HepG2 (cell line): Measurements from ENCODE around the gene CELF5. TPM values are rescaled to one million over a fixed set of nuclear protein-coding genes. Genes with fewer than 3 reads are reported as not detected.

Experiments used
- CHCHD3 ChIP-seq: sonication (generic); formaldehyde crosslinking; IDR thresholded peaks from 2 replicates; pipeline ENCODE4 v1.8.0; 2022; ENCODE audit warnings: mild to moderate bottlenecking, missing genetic modification reagents, moderate library complexity
- IKZF4 ChIP-seq: sonication (generic); formaldehyde crosslinking; IDR thresholded peaks from 2 replicates; pipeline ENCODE4 v1.5.1; 2020; ENCODE audit warnings: borderline replicate concordance, mild to moderate bottlenecking, low read depth, missing genetic modification reagents; ENCODE audit errors: not compliant biosample characterization
- KLF6 ChIP-seq: IDR thresholded peaks from 2 replicates; pipeline ENCODE4 v1.8.0; 2016; ENCODE audit warnings: missing biosample characterization, missing genetic modification reagents
- KLF9 ChIP-seq: IDR thresholded peaks from 2 replicates; pipeline ENCODE4 v1.6.1; 2016; ENCODE audit warnings: low read depth
- SALL1 ChIP-seq: sonication (generic); formaldehyde crosslinking; IDR thresholded peaks from 2 replicates; pipeline ENCODE4 v1.8.0; 2022; ENCODE audit warnings: mild to moderate bottlenecking, missing genetic modification reagents
- SKI ChIP-seq: fragments of 450-650 bp; IDR thresholded peaks from one replicate; pipeline ENCODE4 v1.6.1; 2018; ENCODE audit warnings: mild to moderate bottlenecking; ENCODE audit not compliant: partially characterized antibody
- ZFP62 ChIP-seq: sonication (generic); formaldehyde crosslinking; IDR thresholded peaks from 2 replicates; pipeline ENCODE4 v1.4.0; 2020; ENCODE audit warnings: missing genetic modification reagents
- polyA plus RNA-seq, 8 experiments: library from polyadenylated mRNA; depleted of rRNA in 3 of 8; stranded (reverse) in 7 of 8; unstranded in 1 of 8; fragments of >200 nt; fragmentation: Illumina TruSeq in 4 of 8; extraction: Trizol in 4 of 8; gene quantifications; 2 replicates each; pipeline versions ENCODE4 v1.2.1 to v1.2.3, GENCODE V29; 2011 to 2016; ENCODE audit warnings: low read depth in 4 of 8, missing spikeins in 1 of 8, mixed read lengths in 1 of 8; ENCODE audit not compliant: insufficient read depth in 1 of 8
- total RNA-seq, 5 experiments: library from RNA; depleted of rRNA; stranded (reverse); fragments of >200 nt; fragmentation: Illumina TruSeq; extraction: Trizol; gene quantifications; 2 replicates each; pipeline ENCODE4 v1.2.3, GENCODE V29; 2016; ENCODE audit warnings: low read depth in 1 of 5
- TF ChIP-seq, protein P1 (sequence below): sonication (generic); formaldehyde crosslinking; IDR thresholded peaks from 2 replicates; pipeline ENCODE4 v1.8.0; 2022; ENCODE audit warnings: low read depth, missing genetic modification reagents
- TF ChIP-seq, protein P2 (sequence below): sonication (generic); formaldehyde crosslinking; IDR thresholded peaks from one replicate; pipeline ENCODE4 v1.5.1; 2020; ENCODE audit warnings: mild to moderate bottlenecking, missing genetic modification reagents; ENCODE audit errors: not compliant biosample characterization
- TF ChIP-seq, protein P3 (sequence below): sonication (generic); formaldehyde crosslinking; conservative IDR thresholded peaks from 2 replicates; pipeline ENCODE4 v1.4.0; 2020; ENCODE audit warnings: mild to moderate bottlenecking, missing genetic modification reagents, moderate library complexity
- TF ChIP-seq, protein P4 (sequence below): sonication (generic); formaldehyde crosslinking; IDR thresholded peaks from 2 replicates; pipeline ENCODE4 v1.5.0; 2020; ENCODE audit warnings: missing genetic modification reagents
- TF ChIP-seq, protein P5 (sequence below): sonication (generic); formaldehyde crosslinking; IDR thresholded peaks from 2 replicates; pipeline ENCODE4 v1.4.0; 2020; ENCODE audit warnings: missing genetic modification reagents

The CELF5 gene
- total and polyA plus RNA-seq, 2 of the 13 experiments (the other 11 are each of a cell fraction or from before 2014, with no cell fraction given) = 0.31 to 0.84 TPM

DNA sequence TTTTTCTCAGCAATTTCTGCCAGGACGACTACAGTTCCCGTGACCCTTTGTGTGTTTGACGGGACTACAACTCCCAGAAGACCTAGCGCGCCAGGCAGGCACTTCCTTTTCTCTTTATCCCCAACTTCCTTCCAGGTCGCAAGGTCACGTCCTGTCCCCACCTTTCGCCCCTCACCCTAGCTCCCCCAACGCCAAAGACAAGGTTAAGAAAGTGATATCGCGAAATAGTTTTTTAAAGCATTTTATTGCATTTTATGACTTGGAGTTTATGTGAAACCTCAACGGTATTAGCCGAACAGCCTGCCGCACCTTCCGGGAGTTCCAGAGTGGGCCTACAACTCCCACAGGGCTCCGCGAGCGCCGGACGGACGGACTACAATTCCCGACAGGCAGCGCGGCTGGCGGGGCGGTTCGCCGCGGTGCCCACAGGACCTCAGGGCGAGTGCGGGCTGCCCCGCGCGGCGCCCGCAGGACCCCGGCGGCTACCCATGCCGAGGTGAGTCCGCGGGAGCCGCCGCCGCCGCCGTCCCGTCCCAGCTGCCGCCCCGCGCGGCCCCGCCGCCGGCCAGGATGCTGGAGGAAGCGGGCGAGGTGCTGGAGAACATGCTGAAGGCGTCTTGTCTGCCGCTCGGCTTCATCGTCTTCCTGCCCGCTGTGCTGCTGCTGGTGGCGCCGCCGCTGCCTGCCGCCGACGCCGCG, 38.9 kb upstream of the CELF5 start, which contains the start of gene NCLN (continued):
- TF ChIP-seq, protein P1, sequence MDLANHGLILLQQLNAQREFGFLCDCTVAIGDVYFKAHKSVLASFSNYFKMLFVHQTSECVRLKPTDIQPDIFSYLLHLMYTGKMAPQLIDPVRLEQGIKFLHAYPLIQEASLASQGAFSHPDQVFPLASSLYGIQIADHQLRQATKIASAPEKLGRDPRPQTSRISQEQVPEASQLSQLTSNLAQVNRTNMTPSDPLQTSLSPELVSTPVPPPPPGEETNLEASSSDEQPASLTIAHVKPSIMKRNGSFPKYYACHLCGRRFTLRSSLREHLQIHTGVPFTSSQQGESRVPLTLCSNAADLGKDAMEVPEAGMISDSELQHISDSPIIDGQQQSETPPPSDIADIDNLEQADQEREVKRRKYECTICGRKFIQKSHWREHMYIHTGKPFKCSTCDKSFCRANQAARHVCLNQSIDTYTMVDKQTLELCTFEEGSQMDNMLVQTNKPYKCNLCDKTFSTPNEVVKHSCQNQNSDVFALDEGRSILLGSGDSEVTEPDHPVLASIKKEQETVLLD (CRISPR knock-in tag) = no peak
- peak; percentile 50 for TF ChIP-seq SKI
- no peak for TF ChIP-seq IKZF4 (CRISPR knock-in tag)
- TF ChIP-seq KLF6 (CRISPR knock-in tag) = no peak
- TF ChIP-seq KLF9 = no peak
- TF ChIP-seq CHCHD3 (CRISPR knock-in tag) = no peak
- no peak for TF ChIP-seq ZFP62
- TF ChIP-seq, protein P2, sequence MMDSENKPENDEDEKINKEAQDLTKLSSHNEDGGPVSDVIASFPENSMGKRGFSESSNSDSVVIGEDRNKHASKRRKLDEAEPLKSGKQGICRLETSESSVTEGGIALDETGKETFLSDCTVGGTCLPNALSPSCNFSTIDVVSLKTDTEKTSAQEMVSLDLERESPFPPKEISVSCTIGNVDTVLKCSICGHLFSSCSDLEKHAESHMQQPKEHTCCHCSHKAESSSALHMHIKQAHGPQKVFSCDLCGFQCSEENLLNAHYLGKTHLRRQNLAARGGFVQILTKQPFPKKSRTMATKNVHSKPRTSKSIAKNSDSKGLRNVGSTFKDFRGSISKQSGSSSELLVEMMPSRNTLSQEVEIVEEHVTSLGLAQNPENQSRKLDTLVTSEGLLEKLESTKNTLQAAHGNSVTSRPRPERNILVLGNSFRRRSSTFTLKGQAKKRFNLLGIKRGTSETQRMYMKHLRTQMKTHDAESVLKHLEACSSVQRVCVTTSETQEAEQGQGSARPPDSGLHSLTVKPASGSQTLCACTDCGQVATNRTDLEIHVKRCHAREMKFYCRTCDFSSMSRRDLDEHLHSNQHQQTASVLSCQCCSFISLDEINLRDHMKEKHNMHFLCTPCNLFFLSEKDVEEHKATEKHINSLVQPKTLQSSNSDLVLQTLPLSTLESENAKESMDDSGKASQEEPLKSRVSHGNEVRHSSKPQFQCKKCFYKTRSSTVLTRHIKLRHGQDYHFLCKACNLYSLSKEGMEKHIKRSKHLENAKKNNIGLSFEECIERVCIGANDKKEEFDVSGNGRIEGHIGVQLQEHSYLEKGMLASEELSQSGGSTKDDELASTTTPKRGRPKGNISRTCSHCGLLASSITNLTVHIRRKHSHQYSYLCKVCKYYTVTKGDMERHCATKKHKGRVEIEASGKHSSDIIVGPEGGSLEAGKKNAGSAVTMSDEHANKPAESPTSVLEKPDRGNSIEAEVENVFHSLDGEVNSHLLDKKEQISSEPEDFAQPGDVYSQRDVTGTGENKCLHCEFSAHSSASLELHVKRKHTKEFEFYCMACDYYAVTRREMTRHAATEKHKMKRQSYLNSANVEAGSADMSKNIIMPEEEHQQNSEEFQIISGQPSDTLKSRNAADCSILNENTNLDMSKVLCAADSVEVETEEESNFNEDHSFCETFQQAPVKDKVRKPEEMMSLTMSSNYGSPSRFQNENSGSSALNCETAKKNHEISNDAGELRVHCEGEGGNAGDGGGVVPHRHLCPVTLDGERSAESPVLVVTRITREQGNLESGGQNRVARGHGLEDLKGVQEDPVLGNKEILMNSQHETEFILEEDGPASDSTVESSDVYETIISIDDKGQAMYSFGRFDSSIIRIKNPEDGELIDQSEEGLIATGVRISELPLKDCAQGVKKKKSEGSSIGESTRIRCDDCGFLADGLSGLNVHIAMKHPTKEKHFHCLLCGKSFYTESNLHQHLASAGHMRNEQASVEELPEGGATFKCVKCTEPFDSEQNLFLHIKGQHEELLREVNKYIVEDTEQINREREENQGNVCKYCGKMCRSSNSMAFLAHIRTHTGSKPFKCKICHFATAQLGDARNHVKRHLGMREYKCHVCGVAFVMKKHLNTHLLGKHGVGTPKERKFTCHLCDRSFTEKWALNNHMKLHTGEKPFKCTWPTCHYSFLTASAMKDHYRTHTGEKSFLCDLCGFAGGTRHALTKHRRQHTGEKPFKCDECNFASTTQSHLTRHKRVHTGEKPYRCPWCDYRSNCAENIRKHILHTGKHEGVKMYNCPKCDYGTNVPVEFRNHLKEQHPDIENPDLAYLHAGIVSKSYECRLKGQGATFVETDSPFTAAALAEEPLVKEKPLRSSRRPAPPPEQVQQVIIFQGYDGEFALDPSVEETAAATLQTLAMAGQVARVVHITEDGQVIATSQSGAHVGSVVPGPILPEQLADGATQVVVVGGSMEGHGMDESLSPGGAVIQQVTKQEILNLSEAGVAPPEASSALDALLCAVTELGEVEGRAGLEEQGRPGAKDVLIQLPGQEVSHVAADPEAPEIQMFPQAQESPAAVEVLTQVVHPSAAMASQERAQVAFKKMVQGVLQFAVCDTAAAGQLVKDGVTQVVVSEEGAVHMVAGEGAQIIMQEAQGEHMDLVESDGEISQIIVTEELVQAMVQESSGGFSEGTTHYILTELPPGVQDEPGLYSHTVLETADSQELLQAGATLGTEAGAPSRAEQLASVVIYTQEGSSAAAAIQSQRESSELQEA (CRISPR knock-in tag) = no peak
- TF ChIP-seq, protein P3, sequence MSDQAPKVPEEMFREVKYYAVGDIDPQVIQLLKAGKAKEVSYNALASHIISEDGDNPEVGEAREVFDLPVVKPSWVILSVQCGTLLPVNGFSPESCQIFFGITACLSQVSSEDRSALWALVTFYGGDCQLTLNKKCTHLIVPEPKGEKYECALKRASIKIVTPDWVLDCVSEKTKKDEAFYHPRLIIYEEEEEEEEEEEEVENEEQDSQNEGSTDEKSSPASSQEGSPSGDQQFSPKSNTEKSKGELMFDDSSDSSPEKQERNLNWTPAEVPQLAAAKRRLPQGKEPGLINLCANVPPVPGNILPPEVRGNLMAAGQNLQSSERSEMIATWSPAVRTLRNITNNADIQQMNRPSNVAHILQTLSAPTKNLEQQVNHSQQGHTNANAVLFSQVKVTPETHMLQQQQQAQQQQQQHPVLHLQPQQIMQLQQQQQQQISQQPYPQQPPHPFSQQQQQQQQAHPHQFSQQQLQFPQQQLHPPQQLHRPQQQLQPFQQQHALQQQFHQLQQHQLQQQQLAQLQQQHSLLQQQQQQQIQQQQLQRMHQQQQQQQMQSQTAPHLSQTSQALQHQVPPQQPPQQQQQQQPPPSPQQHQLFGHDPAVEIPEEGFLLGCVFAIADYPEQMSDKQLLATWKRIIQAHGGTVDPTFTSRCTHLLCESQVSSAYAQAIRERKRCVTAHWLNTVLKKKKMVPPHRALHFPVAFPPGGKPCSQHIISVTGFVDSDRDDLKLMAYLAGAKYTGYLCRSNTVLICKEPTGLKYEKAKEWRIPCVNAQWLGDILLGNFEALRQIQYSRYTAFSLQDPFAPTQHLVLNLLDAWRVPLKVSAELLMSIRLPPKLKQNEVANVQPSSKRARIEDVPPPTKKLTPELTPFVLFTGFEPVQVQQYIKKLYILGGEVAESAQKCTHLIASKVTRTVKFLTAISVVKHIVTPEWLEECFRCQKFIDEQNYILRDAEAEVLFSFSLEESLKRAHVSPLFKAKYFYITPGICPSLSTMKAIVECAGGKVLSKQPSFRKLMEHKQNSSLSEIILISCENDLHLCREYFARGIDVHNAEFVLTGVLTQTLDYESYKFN (CRISPR knock-in tag) = 0 out of 2 replicates have a peak, but pooled peaks have one; percentile 8
- 0 out of 2 replicates have a peak, but pooled peaks have one; percentile 19 for TF ChIP-seq SALL1
- TF ChIP-seq, protein P4, sequence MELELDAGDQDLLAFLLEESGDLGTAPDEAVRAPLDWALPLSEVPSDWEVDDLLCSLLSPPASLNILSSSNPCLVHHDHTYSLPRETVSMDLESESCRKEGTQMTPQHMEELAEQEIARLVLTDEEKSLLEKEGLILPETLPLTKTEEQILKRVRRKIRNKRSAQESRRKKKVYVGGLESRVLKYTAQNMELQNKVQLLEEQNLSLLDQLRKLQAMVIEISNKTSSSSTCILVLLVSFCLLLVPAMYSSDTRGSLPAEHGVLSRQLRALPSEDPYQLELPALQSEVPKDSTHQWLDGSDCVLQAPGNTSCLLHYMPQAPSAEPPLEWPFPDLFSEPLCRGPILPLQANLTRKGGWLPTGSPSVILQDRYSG (CRISPR knock-in tag) = no peak
- TF ChIP-seq, protein P5, sequence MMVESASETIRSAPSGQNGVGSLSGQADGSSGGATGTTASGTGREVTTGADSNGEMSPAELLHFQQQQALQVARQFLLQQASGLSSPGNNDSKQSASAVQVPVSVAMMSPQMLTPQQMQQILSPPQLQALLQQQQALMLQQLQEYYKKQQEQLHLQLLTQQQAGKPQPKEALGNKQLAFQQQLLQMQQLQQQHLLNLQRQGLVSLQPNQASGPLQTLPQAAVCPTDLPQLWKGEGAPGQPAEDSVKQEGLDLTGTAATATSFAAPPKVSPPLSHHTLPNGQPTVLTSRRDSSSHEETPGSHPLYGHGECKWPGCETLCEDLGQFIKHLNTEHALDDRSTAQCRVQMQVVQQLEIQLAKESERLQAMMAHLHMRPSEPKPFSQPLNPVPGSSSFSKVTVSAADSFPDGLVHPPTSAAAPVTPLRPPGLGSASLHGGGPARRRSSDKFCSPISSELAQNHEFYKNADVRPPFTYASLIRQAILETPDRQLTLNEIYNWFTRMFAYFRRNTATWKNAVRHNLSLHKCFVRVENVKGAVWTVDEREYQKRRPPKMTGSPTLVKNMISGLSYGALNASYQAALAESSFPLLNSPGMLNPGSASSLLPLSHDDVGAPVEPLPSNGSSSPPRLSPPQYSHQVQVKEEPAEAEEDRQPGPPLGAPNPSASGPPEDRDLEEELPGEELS (CRISPR knock-in tag) = no peak
